Right ventricle myocardium inferior (tissue), 1 donor: ENCODE results near the gene WDR20. TPM values are rescaled to one million over a fixed set of nuclear protein-coding genes. Genes with fewer than 3 reads are reported as not detected.
A peak's percentile ranks its signal among the peaks of the same experiment; 100 is the strongest.

ENCODE experiments used
- ATAC-seq: fragments of 200-7000 bp; cut with Tn5 transposase; one replicate; pipeline ENCODE4 v1.9.1; 2020; ENCODE audit warnings: mild to moderate bottlenecking, moderate library complexity
- DNase-seq: peaks from one replicate; pipeline ENCODE4 v3.0.0; 2021; ENCODE audit errors: missing footprints
- intact Hi-C: fragments of 100-400 bp; cut with DNase I; formaldehyde crosslinking; loops from one replicate; pipeline ENCODE4 v1.11.0; 2022
- total RNA-seq: library from RNA; stranded (reverse); fragmentation: NEBNext Ultra II Directional; extraction: Animal tissue kit (Norgen Biotek cat#: 25700); gene quantifications from one replicate; pipeline ENCODE4 v1.2.1, GENCODE V29; 2021
- donor health status: DM: no; HTN: yes; CAD: no; lungs with severe emphysema.

Gene WDR20
- total RNA-seq, 1 donor from 2014 or later = 20.5 TPM

GRCh38 chr14:102222751-102223150 is 83.1 kb downstream of the WDR20 start:
- no peak for ATAC-seq
- intact Hi-C loops = no loop called here
- no peak for DNase-seq

DNA sequence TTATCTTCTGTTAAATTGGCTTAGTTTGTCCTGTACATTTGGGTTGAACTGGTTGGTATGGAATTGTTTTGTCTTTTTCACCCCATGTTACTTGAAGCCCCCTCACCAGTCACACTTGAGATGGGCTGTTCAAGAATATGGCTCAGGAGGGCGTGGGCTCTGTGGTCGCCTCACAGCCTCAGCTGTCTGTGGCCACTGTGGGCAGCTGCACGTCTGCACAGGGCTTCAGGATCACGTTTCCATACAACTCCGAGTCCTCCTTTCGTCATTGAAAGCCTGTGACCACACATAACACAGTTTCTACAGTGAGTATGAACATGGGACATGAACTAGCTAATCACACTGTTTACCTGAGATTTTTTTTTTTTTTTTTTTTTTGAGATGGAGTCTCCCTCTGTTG is 84.0 kb downstream of the WDR20 start:
- intact Hi-C loops = no loop called here
- ATAC-seq (no peak), DNase-seq (peak; percentile 11)

DNA sequence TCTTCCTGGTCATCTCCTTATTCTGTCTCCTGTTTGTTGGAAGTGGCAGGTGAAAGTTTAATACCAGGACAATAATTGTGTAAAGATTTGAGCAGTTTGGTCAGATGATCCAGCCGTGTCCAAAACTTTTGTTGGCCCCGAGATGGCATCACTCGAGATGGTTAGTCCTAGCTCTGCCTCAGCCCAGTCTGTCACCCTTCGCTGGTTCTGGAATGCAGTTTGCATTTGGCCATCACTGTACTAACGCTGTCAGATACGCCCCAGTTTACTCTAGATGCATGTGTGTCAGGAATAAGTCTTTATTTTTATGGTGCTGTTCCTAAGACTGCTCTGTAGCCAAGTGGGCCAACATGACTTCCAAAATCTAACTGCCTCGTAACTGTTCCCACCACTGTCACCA is 85.7 kb downstream of the WDR20 start:
- DNase-seq = no peak
- intact Hi-C loops = no loop called here
- ATAC-seq = no peak

DNA sequence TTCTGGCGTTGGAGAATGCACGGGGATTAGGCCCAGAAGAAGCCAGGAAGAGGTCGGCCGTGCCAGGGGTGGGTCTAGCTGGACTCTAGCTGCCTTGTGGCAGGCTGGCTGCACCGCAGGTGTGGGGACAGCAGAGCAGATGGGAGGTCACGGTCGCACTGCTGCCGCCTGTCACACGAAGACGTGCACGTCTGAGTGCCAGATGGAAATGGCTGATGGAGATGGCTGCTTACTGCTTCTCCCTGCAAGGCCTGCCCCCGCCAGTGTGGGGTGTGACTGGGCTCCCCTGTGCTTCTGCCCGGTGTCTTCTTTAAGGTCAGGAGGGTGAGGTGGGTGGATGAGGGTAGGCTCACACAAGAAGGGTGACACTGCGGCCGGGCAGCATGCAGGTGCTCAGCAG is 86.2 kb downstream of the WDR20 start:
- DNase-seq (peak; percentile 68), ATAC-seq (no peak)
- intact Hi-C loops = no loop called here

- intact Hi-C loops = no loop called here
- DNase-seq (peak; percentile 53), ATAC-seq (no peak)
Observed at GRCh38 chr14:102226356-102227125, 86.8 kb downstream of the WDR20 start.

DNA sequence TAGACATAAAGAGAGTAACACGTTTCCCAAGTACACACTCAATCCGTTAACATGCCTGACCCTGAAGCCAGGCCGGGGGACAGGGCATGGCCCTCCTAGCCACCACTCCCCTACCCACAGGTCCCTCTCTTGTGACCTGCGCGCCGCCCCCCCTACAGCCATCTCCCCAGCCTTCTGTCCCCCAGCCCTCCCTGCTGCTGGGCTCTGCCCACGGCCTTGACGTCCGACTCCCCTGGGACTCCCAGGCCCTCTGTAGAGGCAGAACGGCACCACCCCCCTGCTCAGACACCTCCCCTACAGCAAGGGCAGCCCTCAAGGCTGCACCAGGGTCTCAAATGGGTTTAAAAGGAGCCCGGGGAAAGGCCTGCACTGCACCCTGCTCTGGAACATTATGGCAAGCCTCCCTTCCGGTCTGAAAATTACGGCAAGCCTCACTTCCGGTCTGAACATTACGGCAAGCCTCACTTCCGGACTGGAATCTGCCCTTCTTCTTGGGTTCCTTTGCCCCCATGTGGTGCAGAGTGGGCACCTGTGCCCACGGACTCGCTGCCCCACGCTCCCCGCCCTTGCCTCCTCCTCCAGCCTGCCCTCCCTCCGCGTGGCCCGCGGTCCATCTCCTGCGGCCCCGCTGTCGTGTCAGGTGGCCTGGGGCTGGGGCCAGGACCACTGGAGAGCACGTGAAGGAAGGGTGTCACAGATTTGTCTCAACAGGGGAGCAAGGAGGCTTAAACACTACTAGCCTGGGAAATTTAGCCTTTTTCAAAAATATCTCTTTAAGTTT is 87.7 kb downstream of the WDR20 start:
- intact Hi-C loops = no loop called here
- ATAC-seq = peak; percentile 28
- DNase-seq = peak; percentile 47

- intact Hi-C loops = no loop called here
- no peak for ATAC-seq
- peak; percentile 64 for DNase-seq
Observed at GRCh38 chr14:102229071-102229738, 89.5 kb downstream of the WDR20 start.

- ATAC-seq = no peak
- peak; percentile 37 for DNase-seq
- intact Hi-C loops = no loop called here
Observed at GRCh38 chr14:102229739-102230092, 90.0 kb downstream of the WDR20 start.

DNA sequence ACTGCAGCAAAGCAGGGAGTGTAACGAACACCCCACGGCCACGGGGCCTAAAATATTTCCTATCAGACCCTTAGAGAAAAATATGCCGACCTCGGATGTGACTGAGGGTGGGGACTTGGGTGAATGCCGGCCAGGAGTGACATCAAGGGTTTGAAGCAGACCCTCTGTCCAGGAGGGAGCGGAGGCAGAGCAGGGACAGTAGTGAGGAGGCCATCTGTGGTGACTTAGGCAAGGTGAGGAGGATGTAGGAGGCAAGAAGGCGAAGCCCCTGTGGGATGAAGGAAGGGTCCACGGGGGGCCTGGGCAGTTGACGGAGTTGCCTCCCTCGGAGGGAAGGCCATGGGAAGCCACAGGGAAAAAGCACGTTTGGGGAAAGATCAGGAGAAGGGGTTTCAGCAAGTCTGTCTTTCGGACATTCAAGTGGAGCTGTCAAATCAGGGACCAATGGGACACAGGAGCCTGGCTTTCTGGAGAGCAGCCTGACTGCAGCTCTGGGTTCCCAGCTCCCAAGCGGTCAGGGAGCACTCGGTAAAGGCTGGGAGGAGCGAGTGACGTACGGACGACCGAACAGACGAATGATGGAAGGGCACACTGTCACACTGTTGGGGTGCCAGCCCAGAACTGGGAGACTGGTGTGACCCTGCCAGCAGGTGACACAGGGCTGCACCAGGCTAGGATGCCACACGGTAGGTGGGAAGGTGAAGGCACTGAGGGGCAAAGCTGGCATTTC is 90.9 kb downstream of the WDR20 start:
- ATAC-seq = no peak
- peak; percentile 26 for DNase-seq
- intact Hi-C loops = no loop called here

DNA sequence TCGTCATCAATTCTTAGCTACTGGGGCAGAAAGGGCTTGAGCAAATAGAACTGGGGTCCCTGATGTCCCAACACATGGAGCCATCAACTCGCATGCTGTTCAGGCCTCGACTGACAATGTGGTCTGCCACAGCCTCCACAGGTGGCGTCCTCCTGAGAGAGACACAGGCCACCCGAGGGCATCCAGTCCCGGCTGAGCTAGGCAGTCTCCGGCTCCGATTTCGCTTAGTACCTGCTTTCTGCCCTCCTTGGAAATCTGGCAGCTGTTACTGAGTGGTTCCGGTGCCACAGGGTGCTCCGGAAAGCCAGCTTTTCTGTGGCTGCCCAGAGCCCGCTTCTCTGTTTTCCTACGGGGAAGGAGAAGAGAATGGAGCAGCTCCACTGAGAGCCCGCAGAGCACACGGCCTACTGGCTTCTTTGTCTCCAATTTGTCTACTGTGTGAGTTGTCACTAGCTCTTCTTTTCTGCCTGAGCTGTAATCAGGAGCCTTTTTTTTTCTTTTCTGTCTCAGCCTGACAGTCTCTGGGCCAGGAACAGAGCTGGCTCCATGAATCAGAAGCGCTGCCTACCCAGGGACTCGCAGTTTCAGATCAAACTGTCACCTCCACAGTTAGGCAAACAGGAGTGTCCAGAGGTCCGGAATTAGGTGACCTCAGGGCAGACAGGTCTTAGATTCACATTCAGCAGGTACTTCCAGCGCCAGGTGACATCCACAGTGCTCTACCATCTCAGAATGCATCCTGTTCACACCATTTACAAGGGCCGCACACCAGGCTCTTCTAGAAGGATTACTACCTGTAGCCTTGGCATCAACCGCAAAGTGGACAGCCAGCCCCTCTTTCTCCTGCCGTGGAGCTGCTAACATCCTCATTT is 92.0 kb downstream of the WDR20 start:
- DNase-seq (peak; percentile 31), ATAC-seq (no peak)
- intact Hi-C loops = no loop called here

DNA sequence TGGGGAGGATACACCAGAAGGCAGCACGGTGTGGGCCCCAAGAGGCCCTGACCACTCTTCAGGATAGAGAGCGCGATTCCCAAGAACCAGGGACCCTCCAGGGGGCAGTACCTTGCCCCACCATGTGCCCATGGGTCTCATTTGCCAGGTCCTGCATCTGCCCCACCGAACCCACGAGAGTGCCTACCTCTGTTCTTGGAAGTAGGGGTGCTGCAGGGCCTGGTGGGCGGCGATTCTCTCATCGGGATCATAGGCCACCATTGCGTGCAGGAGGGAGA is 92.6 kb downstream of the WDR20 start:
- no peak for ATAC-seq
- intact Hi-C loops = no loop called here
- DNase-seq = peak; percentile 37

DNA sequence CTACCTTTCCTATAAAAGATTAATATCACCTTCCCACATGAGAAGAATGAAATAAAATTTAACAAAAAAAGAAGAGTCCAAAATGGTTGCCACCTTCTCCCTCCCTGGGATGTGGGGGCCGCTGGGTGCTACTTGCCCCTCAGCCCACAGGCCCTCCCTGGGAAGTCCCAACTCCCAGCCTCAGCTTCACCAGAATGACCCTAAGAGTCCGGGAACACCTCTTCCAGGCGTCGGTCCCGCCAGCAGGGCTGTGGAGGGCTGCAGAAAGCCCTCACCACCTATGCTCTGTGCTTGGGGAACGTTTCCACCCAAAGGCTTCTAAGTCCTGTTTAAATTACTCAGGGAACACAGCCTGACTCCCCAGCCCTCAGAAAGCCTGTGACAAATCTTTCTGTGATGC is 93.4 kb downstream of the WDR20 start:
- intact Hi-C loops = no loop called here
- ATAC-seq (no peak), DNase-seq (no peak)

GRCh38 chr14:102234331-102235264 is 94.9 kb downstream of the WDR20 start:
- DNase-seq = no peak

GRCh38 chr14:102235275-102235897 is 95.7 kb downstream of the WDR20 start:
- DNase-seq (peak; percentile 90), ATAC-seq (peak; percentile 92)
- intact Hi-C loops = loop anchor here (1.0 kb wide), 1 partner anchor 79 kb away; no protein-coding TSS in a partner anchor

More at GRCh38 chr14:102234331-102235264, 94.9 kb downstream of the WDR20 start:
- peak; percentile 18 for ATAC-seq
- intact Hi-C loops = loop anchor here (1.0 kb wide), 1 partner anchor 80 kb away; no protein-coding TSS in a partner anchor

DNA sequence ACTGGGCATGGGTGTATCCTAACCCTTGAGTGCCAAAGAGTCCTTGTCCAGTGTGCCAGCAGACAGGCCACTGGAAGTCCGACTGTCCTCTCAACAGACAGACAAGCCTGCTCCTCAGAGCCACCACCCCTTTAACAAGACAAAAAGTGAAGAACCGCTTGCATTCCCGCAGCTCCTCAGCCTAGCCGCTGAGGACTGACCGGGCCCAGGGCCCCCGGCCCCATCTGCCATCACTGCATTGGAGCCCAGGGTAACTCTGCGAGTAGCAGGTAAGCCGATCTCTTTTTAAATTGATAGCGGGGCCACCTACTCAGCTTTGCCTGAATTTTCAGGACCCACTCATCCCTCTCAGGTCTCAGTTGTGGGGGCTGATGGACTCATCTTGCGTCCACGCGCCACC is 96.3 kb downstream of the WDR20 start:
- intact Hi-C loops = no loop called here
- DNase-seq (no peak), ATAC-seq (no peak)

GRCh38 chr14:102238131-102238530 is 98.4 kb downstream of the WDR20 start:
- intact Hi-C loops = no loop called here
- DNase-seq (no peak), ATAC-seq (no peak)

GRCh38 chr14:102238766-102239165 is 99.1 kb downstream of the WDR20 start:
- intact Hi-C loops = no loop called here
- no peak for DNase-seq
- ATAC-seq = no peak
